Testis (tissue), 3 donors: ENCODE measurements around the gene CYGB. TPM values are rescaled to one million over a fixed set of nuclear protein-coding genes. Genes with fewer than 3 reads are reported as not detected.

ENCODE experiments used
- DNase-seq: peaks from one replicate; pipeline ENCODE4 v3.0.0-alpha.2; 2019
- H3K27ac ChIP-seq, 2 donors: fragments of 200-600 bp; sonication (generic); one replicate each; pipeline ENCODE4 v1.5.1; 2019
- H3K27me3 ChIP-seq: fragments of 200-600 bp; sonication (generic); one replicate; pipeline ENCODE4 v1.5.1; 2019
- H3K36me3 ChIP-seq: fragments of 200-600 bp; sonication (generic); one replicate; pipeline ENCODE4 v1.5.1; 2017; ENCODE audit warnings: low read depth; ENCODE audit errors: missing control alignments
- H3K4me1 ChIP-seq: fragments of 200-600 bp; sonication (generic); one replicate; pipeline ENCODE4 v1.5.1; 2019
- H3K4me3 ChIP-seq, 2 donors: fragments of 200-600 bp; sonication (generic); one replicate each; pipeline ENCODE4 v1.5.1; 2017 to 2019
- H3K9me3 ChIP-seq: fragments of 200-600 bp; sonication (generic); one replicate; pipeline ENCODE4 v1.5.1; 2017
- CTCF ChIP-seq, 3 experiments: fragments of 450-650 bp in 2 of 3; fragments of 200-600 bp in 1 of 3; sonication (generic) in 1 of 3; IDR thresholded peaks; one replicate each; pipeline ENCODE4 v1.5.1; 2016 to 2019; ENCODE audit warnings: antibody characterized with exemption in 3 of 3, mild to moderate bottlenecking in 2 of 3, moderate library complexity in 1 of 3
- POLR2A ChIP-seq: fragments of 450-650 bp; IDR thresholded peaks from one replicate; pipeline ENCODE4 v1.6.1; 2017; ENCODE audit warnings: antibody characterized with exemption, mild to moderate bottlenecking, moderate library complexity
- WGBS, 2 donors: methylation state at CpG; one replicate each; pipeline ENCODE4 v1.1.5; 2018; 5-methylcytosine and 5-hydroxymethylcytosine counted together
- intact Hi-C: fragments of 100-400 bp; cut with DNase I; formaldehyde crosslinking; loops from one replicate; pipeline ENCODE4 v1.15.1; 2023; ENCODE audit warnings: low total_unique reads
- polyA plus RNA-seq: library from polyadenylated mRNA; stranded (reverse); fragments of 350-450 nt; fragmentation: Illumina TruSeq; extraction: RNeasy Lipid Tissue Mini Kit (QIAGEN cat#74804); gene quantifications from one replicate; pipeline ENCODE4 v1.2.3, GENCODE V29; 2014; ENCODE audit warnings: low read depth, low replicate concordance; ENCODE audit not compliant: insufficient read depth
- total RNA-seq, 2 donors: library from RNA; depleted of rRNA; stranded (reverse); fragments of >200 nt; gene quantifications; one replicate each; pipeline ENCODE4 v1.2.3, GENCODE V29; 2016

CYGB gene
- total and polyA plus RNA-seq, 3 donors from 2014 or later, result 3.4 to 9.9 (median 7.2) TPM

- no peaks in the 10 kb centered on the region for H3K36me3 ChIP-seq
- peak overlapping the region; percentile 43 to 63 for H3K4me3 ChIP-seq
- TF ChIP-seq CTCF (IDR thresholded peaks at IDR 0.05), result no peak
- no peak for TF ChIP-seq POLR2A
- H3K4me1 ChIP-seq, result peaks cover 17% of the 10 kb centered on the region
- 13 to 18% methylated on average over 14 to 17 of the region's 17 CpGs for whole genome bisulfite sequencing, 2 donors
- no peaks in the 10 kb centered on the region for H3K9me3 ChIP-seq
- intact Hi-C loops, result no loop called here
- no peak overlapping the region for H3K27ac ChIP-seq
- DNase-seq, result no peak
- no peaks in the 10 kb centered on the region for H3K27me3 ChIP-seq
Observed at GRCh38 chr17:76584427-76585032, 47.0 kb upstream of the CYGB start.

GRCh38 chr17:76582660-76583059 lies 45.2 kb upstream of the CYGB start:
- 48 to 60% methylated on average over 3 of the region's 3 CpGs for WGBS, 2 donors

DNA sequence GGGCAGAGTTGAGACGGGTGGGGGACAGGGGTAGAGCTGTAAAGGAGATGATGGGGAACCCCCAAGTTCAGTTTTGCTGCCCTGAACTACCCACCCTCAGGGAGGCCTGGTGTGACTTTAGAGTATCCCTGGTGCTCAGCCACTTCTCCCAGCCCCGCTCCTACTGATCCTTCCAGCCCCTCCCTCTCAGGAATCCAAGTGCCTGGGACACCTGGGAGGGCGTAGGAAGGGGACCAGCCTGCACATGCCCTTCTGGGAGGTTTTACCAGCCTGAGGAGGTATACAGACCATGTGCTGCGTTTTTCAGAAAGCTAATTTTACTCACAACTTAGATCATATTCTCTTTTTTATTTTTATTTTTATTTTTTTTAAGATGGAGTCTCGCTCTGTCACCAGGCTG lies 44.0 kb upstream of the CYGB start:
- H3K27me3 ChIP-seq, result no peaks in the 10 kb centered on the region
- no peak for DNase-seq
- H3K4me1 ChIP-seq, result peaks cover 12% of the 10 kb centered on the region
- WGBS, 2 donors, result 91 to 92% methylated on average over 5 of the region's 5 CpGs
- intact Hi-C loops, result no loop called here
- H3K9me3 ChIP-seq, result no peaks in the 10 kb centered on the region
- no peak overlapping the region for H3K4me3 ChIP-seq
- no peaks in the 10 kb centered on the region for H3K36me3 ChIP-seq
- TF ChIP-seq POLR2A, result no peak
- no peak for TF ChIP-seq CTCF (IDR thresholded peaks at IDR 0.05)
- H3K27ac ChIP-seq, result no peak overlapping the region

More at GRCh38 chr17:76582660-76583059, 45.2 kb upstream of the CYGB start:
- no peak for TF ChIP-seq CTCF (IDR thresholded peaks at IDR 0.05)
- H3K36me3 ChIP-seq, result no peaks in the 10 kb centered on the region
- no peak overlapping the region for H3K4me3 ChIP-seq
- H3K27me3 ChIP-seq, result no peaks in the 10 kb centered on the region
- H3K27ac ChIP-seq, result no peak overlapping the region
- intact Hi-C loops, result no loop called here
- H3K9me3 ChIP-seq, result no peaks in the 10 kb centered on the region
- DNase-seq, result no peak
- peaks cover 17% of the 10 kb centered on the region for H3K4me1 ChIP-seq

GRCh38 chr17:76579281-76579680 lies 41.8 kb upstream of the CYGB start:
- 87 to 91% methylated on average over 2 of the region's 2 CpGs for WGBS, 2 donors
- no peak overlapping the region for H3K4me3 ChIP-seq
- H3K27me3 ChIP-seq, result no peaks in the 10 kb centered on the region
- no peaks in the 10 kb centered on the region for H3K36me3 ChIP-seq
- no peaks in the 10 kb centered on the region for H3K4me1 ChIP-seq
- TF ChIP-seq CTCF (IDR thresholded peaks at IDR 0.05) (no peak), POLR2A (no peak)
- intact Hi-C loops, result no loop called here
- DNase-seq, result no peak
- no peak overlapping the region for H3K27ac ChIP-seq
- no peaks in the 10 kb centered on the region for H3K9me3 ChIP-seq

DNA sequence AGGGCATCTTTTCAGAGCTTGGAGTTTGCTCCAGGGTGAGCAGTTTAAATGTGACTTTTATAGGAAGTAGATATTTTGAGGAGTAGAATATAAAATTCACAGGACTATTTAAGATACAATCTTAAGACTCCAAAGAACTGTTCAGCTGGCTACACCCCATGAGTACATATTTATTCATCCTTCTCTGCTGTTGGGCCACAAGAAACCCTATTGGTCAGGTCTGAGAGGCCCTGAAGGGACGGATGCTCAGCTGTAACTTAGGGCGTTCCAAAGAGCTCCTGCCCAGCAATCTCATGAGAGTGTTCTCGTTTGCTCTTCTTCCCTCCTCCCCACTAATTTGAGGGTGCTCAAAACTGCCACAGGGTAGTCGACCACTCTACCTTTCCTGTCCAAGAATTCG lies 40.9 kb upstream of the CYGB start:
- no peak for DNase-seq
- Histone ChIP-seq H3K9me3 (no peaks in the 10 kb centered on the region), H3K36me3 (no peaks in the 10 kb centered on the region), H3K4me3 (no peak overlapping the region), H3K4me1 (no peaks in the 10 kb centered on the region), H3K27ac (no peak overlapping the region), H3K27me3 (no peaks in the 10 kb centered on the region)
- WGBS, 2 donors, result 85 to 92% methylated on average over 5 of the region's 5 CpGs
- intact Hi-C loops, result no loop called here
- no peak for TF ChIP-seq CTCF (IDR thresholded peaks at IDR 0.05)
- TF ChIP-seq POLR2A, result no peak
